Measurements from ENCODE around the gene MTARC1. TPM values are rescaled to one million over a fixed set of nuclear protein-coding genes. Genes with fewer than 3 reads are reported as not detected.

MTARC1 gene
- total RNA-seq, 1 experiment from 2014 or later: 0.74 TPM

- H3K4me1 ChIP-seq (ENCODE audit: control insufficient read depth, insufficient read depth, low read length): peaks cover 7% of the 10 kb centered on the region
- ATAC-seq (no peak), DNase-seq (ENCODE audit: low read depth, low spot score) (no peak)
- H3K36me3 ChIP-seq (ENCODE audit: control insufficient read depth, insufficient read depth, low read length): no peaks in the 10 kb centered on the region; the same call in 1 of the 2 replicates
- peak overlapping the region; percentile 84; the same call in 1 of the 2 replicates for H3K27ac ChIP-seq (ENCODE audit: low read length)
- POLR2A ChIA-PET: no interaction called here
- H3K27me3 ChIP-seq (ENCODE audit: control insufficient read depth, insufficient read depth, low read length): no peaks in the 10 kb centered on the region
- intact Hi-C loops (cut with micrococcal nuclease; ENCODE audit: unreplicated experiment): no loop called here
- no peak for TF ChIP-seq SIN3A (IDR thresholded peaks at IDR 0.05; ENCODE audit: borderline replicate concordance, insufficient read depth, low read depth, low read length)
- TF ChIP-seq TCF7L2 (IDR thresholded peaks at IDR 0.05; ENCODE audit: low read depth, low read length): no peak
- TF ChIP-seq POLR2AphosphoS5 (IDR thresholded peaks at IDR 0.05; ENCODE audit: low read depth, low read length): no peak
- no peak for TF ChIP-seq CTCF (IDR thresholded peaks at IDR 0.05)
- TF ChIP-seq, protein P1, sequence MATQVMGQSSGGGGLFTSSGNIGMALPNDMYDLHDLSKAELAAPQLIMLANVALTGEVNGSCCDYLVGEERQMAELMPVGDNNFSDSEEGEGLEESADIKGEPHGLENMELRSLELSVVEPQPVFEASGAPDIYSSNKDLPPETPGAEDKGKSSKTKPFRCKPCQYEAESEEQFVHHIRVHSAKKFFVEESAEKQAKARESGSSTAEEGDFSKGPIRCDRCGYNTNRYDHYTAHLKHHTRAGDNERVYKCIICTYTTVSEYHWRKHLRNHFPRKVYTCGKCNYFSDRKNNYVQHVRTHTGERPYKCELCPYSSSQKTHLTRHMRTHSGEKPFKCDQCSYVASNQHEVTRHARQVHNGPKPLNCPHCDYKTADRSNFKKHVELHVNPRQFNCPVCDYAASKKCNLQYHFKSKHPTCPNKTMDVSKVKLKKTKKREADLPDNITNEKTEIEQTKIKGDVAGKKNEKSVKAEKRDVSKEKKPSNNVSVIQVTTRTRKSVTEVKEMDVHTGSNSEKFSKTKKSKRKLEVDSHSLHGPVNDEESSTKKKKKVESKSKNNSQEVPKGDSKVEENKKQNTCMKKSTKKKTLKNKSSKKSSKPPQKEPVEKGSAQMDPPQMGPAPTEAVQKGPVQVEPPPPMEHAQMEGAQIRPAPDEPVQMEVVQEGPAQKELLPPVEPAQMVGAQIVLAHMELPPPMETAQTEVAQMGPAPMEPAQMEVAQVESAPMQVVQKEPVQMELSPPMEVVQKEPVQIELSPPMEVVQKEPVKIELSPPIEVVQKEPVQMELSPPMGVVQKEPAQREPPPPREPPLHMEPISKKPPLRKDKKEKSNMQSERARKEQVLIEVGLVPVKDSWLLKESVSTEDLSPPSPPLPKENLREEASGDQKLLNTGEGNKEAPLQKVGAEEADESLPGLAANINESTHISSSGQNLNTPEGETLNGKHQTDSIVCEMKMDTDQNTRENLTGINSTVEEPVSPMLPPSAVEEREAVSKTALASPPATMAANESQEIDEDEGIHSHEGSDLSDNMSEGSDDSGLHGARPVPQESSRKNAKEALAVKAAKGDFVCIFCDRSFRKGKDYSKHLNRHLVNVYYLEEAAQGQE (IDR thresholded peaks at IDR 0.05; ENCODE audit: insufficient read depth in 1 of 2, low read depth in 2 of 2, low read length in 1 of 2): no peak
- no peaks in the 10 kb centered on the region for H3K9me3 ChIP-seq (ENCODE audit: control insufficient read depth, insufficient read depth, low read depth, low read length)
- BruUV-seq (replicated peaks): no TSS peak
- no peak overlapping the region for H3K4me3 ChIP-seq (ENCODE audit: low read depth in 2 of 2, low read length in 2 of 2)
- CTCF ChIA-PET: interaction anchor here (0.6 kb wide), 1 partner anchor 445 kb away, joined by 3 read pairs; no protein-coding TSS in a partner anchor
- in situ Hi-C loops (cut with HindIII; ENCODE audit: low pct_unique_long_range_greater_than_20kb, low sequenced_read_pairs): no loop called here
Observed at GRCh38 chr1:220746851-220747250, 39.9 kb upstream of the MTARC1 start.

DNA sequence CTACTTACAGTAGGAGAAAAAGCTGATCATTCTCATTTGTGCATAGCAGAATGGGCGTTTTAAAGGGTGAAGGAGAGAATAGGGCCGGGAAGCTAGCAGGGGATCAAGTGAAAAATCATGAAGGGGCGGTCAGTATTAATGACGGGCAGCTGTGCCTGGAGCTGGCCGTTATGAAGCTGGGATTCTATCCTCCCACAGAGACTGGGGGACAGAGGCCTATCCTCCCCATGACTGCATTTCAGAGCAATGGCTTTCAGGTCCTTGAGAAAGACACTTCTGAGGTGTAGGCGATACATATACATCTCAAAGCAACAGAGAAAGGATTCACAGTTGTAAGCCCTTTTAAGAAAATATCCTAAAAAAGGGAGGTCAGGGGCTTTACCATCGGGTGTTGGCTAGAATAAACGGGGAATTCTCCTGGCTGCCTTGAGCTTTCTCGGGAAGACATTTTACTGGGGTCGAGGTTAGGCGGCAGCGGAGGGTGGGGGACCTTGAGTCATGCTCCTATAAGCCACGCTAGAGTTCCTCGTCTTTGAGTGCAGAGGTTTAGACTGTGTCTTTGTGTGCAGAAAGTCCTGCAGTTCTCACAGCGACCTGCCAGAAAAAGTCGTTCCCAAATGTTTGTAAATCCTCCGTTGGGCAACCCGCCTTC is 39.1 kb upstream of the MTARC1 start:
- Histone ChIP-seq H3K27ac (ENCODE audit: low read length) (peak overlapping the region; percentile 84), H3K27me3 (ENCODE audit: control insufficient read depth, insufficient read depth, low read length) (no peaks in the 10 kb centered on the region), H3K4me3 (ENCODE audit: low read depth in 2 of 2, low read length in 2 of 2) (peak overlapping the region; percentile 66 to 69), H3K9me3 (ENCODE audit: control insufficient read depth, insufficient read depth, low read depth, low read length) (no peaks in the 10 kb centered on the region), H3K36me3 (ENCODE audit: control insufficient read depth, insufficient read depth, low read length) (no peaks in the 10 kb centered on the region; the same call in 1 of the 2 replicates), H3K4me1 (ENCODE audit: control insufficient read depth, insufficient read depth, low read length) (peaks cover 7% of the 10 kb centered on the region)
- BruUV-seq (replicated peaks): no TSS peak
- peak; percentile 63 for ATAC-seq
- DNase-seq (ENCODE audit: low read depth, low spot score): no peak
- in situ Hi-C loops (cut with HindIII; ENCODE audit: low pct_unique_long_range_greater_than_20kb, low sequenced_read_pairs) (no loop called here), intact Hi-C loops (cut with micrococcal nuclease; ENCODE audit: unreplicated experiment) (no loop called here)
- ChIA-PET POLR2A (no interaction called here), CTCF (interaction anchor here (1.2 kb wide), 1 partner anchor 14 kb away, joined by 4 read pairs; no protein-coding TSS in a partner anchor)
- no peak for TF ChIP-seq SIN3A (IDR thresholded peaks at IDR 0.05; ENCODE audit: borderline replicate concordance, insufficient read depth, low read depth, low read length)
- TF ChIP-seq, protein P1 (IDR thresholded peaks at IDR 0.05; ENCODE audit: insufficient read depth in 1 of 2, low read depth in 2 of 2, low read length in 1 of 2): no peak
- no peak for TF ChIP-seq TCF7L2 (IDR thresholded peaks at IDR 0.05; ENCODE audit: low read depth, low read length)
- no peak for TF ChIP-seq CTCF (IDR thresholded peaks at IDR 0.05)
- TF ChIP-seq POLR2AphosphoS5 (IDR thresholded peaks at IDR 0.05; ENCODE audit: low read depth, low read length): no peak

Data from Panc1 (cell line).